ENCODE results near the gene C5. TPM values are rescaled to one million over a fixed set of nuclear protein-coding genes. Genes with fewer than 3 reads are reported as not detected.

C5 gene
- total and polyA plus RNA-seq, 2 donors (not counting 1 experiment from before 2014, with no cell fraction given) = 1.9 to 7.3 TPM

- DNase-seq (ENCODE audit: low read depth in 2 of 2) = peak in 1 of 2 donors; percentile 38
- H3K9ac ChIP-seq (ENCODE audit: insufficient read depth, low read length) = no peak overlapping the region
- no peaks in the 10 kb centered on the region for H3K9me3 ChIP-seq (ENCODE audit: control insufficient read depth, insufficient read depth, low read depth, low read length)
- H3K27ac ChIP-seq (ENCODE audit: insufficient read depth, low read length) = no peak overlapping the region
- H3K4me1 ChIP-seq (ENCODE audit: control insufficient read depth, extremely low read depth, insufficient read depth, low read length) = no peaks in the 10 kb centered on the region
- H3K4me3 ChIP-seq (replicated peaks in 1 of 4; ENCODE audit: control extremely low read depth in 1 of 4, insufficient read depth in 1 of 4, low read depth in 3 of 4, low read length in 4 of 4) = no peak overlapping the region
- H2AFZ ChIP-seq (ENCODE audit: low read length) = no peak overlapping the region
- no peak overlapping the region for H3K4me2 ChIP-seq (ENCODE audit: extremely low read depth, insufficient read depth, low read length)
- H4K20me1 ChIP-seq (ENCODE audit: control insufficient read depth, extremely low read depth, insufficient read depth, low read length) = no peaks in the 10 kb centered on the region
- TF ChIP-seq EZH2 (IDR thresholded peaks at IDR 0.05; ENCODE audit: low read length, missing control alignments) (no peak), CTCF (conservative IDR thresholded peaks at IDR 0.05 in 1 of 2, IDR thresholded peaks at IDR 0.05 in 1 of 2; ENCODE audit: low read depth in 1 of 2, low read length in 2 of 2) (no peak)
- H3K36me3 ChIP-seq (ENCODE audit: control insufficient read depth, insufficient read depth, low read length) = no peaks in the 10 kb centered on the region
- no peaks in the 10 kb centered on the region for H3K27me3 ChIP-seq (ENCODE audit: control insufficient read depth, insufficient read depth, low read length)
- no peaks in the 10 kb centered on the region for H3K79me2 ChIP-seq (ENCODE audit: control insufficient read depth, insufficient read depth, low read length)
Measured at GRCh38 chr9:120970244-120970643, 79.8 kb downstream of the C5 start.

- H2AFZ ChIP-seq (ENCODE audit: low read length) = no peak overlapping the region
- no peak overlapping the region for H3K4me2 ChIP-seq (ENCODE audit: extremely low read depth, insufficient read depth, low read length)
- no peaks in the 10 kb centered on the region for H3K9me3 ChIP-seq (ENCODE audit: control insufficient read depth, insufficient read depth, low read depth, low read length)
- H3K79me2 ChIP-seq (ENCODE audit: control insufficient read depth, insufficient read depth, low read length) = no peaks in the 10 kb centered on the region
- no peak overlapping the region for H3K4me3 ChIP-seq (replicated peaks in 1 of 4; ENCODE audit: control extremely low read depth in 1 of 4, insufficient read depth in 1 of 4, low read depth in 3 of 4, low read length in 4 of 4)
- DNase-seq (ENCODE audit: low read depth in 2 of 2) = peak in 1 of 2 donors; percentile 4
- no peaks in the 10 kb centered on the region for H4K20me1 ChIP-seq (ENCODE audit: control insufficient read depth, extremely low read depth, insufficient read depth, low read length)
- no peak overlapping the region for H3K27ac ChIP-seq (ENCODE audit: insufficient read depth, low read length)
- H3K36me3 ChIP-seq (ENCODE audit: control insufficient read depth, insufficient read depth, low read length) = no peaks in the 10 kb centered on the region
- no peaks in the 10 kb centered on the region for H3K4me1 ChIP-seq (ENCODE audit: control insufficient read depth, extremely low read depth, insufficient read depth, low read length)
- no peak for TF ChIP-seq EZH2 (IDR thresholded peaks at IDR 0.05; ENCODE audit: low read length, missing control alignments)
- TF ChIP-seq CTCF (conservative IDR thresholded peaks at IDR 0.05 in 1 of 2, IDR thresholded peaks at IDR 0.05 in 1 of 2; ENCODE audit: low read depth in 1 of 2, low read length in 2 of 2) = no peak
- no peak overlapping the region for H3K9ac ChIP-seq (ENCODE audit: insufficient read depth, low read length)
- no peaks in the 10 kb centered on the region for H3K27me3 ChIP-seq (ENCODE audit: control insufficient read depth, insufficient read depth, low read length)
Measured at GRCh38 chr9:120966013-120966369, 84.1 kb downstream of the C5 start.

- Histone ChIP-seq H3K9ac (ENCODE audit: insufficient read depth, low read length) (no peak overlapping the region), H3K27ac (ENCODE audit: insufficient read depth, low read length) (no peak overlapping the region), H3K4me3 (replicated peaks in 1 of 4; ENCODE audit: control extremely low read depth in 1 of 4, insufficient read depth in 1 of 4, low read depth in 3 of 4, low read length in 4 of 4) (no peak overlapping the region), H3K9me3 (ENCODE audit: control insufficient read depth, insufficient read depth, low read depth, low read length) (no peaks in the 10 kb centered on the region), H2AFZ (ENCODE audit: low read length) (no peak overlapping the region), H3K36me3 (ENCODE audit: control insufficient read depth, insufficient read depth, low read length) (no peaks in the 10 kb centered on the region), H3K79me2 (ENCODE audit: control insufficient read depth, insufficient read depth, low read length) (no peaks in the 10 kb centered on the region), H3K4me1 (ENCODE audit: control insufficient read depth, extremely low read depth, insufficient read depth, low read length) (no peaks in the 10 kb centered on the region), H3K27me3 (ENCODE audit: control insufficient read depth, insufficient read depth, low read length) (no peaks in the 10 kb centered on the region), H4K20me1 (ENCODE audit: control insufficient read depth, extremely low read depth, insufficient read depth, low read length) (no peaks in the 10 kb centered on the region), H3K4me2 (ENCODE audit: extremely low read depth, insufficient read depth, low read length) (no peak overlapping the region)
- no peak for TF ChIP-seq CTCF (conservative IDR thresholded peaks at IDR 0.05 in 1 of 2, IDR thresholded peaks at IDR 0.05 in 1 of 2; ENCODE audit: low read depth in 1 of 2, low read length in 2 of 2)
- TF ChIP-seq EZH2 (IDR thresholded peaks at IDR 0.05; ENCODE audit: low read length, missing control alignments) = no peak
- DNase-seq (ENCODE audit: low read depth in 2 of 2) = peak in 1 of 2 donors; percentile 33
Measured at GRCh38 chr9:120965344-120966012, 84.6 kb downstream of the C5 start.

Measured in fibroblast of lung (primary cell).